Body of pancreas (tissue), 4 donors: Measurements from ENCODE around the gene MYO18B. TPM values are rescaled to one million over a fixed set of nuclear protein-coding genes. Genes with fewer than 3 reads are reported as not detected.

Experiments
- ATAC-seq: fragments of 150-250 bp; one replicate; pipeline ENCODE4 v1.9.1; 2016
- DNase-seq, 4 donors: peaks; one replicate each; pipeline ENCODE4 v3.0.0-alpha.2; 2019
- H3K27ac ChIP-seq, 4 donors: fragments of 200-600 bp; sonication (generic); 1 replicate in 3 of 4; 2 replicates in 1 of 4; pipeline versions ENCODE4 v1.5.1 to v1.6.1; 2016 to 2019; ENCODE audit warnings: mild to moderate bottlenecking in 1 of 4, mixed read lengths in 1 of 4, moderate library complexity in 1 of 4
- H3K27me3 ChIP-seq, 2 donors: fragments of 200-600 bp; sonication (generic); one replicate each; pipeline ENCODE4 v1.6.0; 2016; ENCODE audit warnings: mild to moderate bottlenecking in 1 of 2
- H3K36me3 ChIP-seq, 2 donors: fragments of 200-600 bp; sonication (generic); replicated peaks in 1 of 2; 2 replicates each; pipeline ENCODE4 v1.5.1; 2016; ENCODE audit warnings: low read depth in 2 of 2; ENCODE audit not compliant: insufficient read depth in 1 of 2
- H3K4me1 ChIP-seq: fragments of 200-600 bp; sonication (generic); one replicate; pipeline ENCODE4 v1.6.0; 2016
- H3K4me3 ChIP-seq, 2 donors: fragments of 200-600 bp; sonication (generic); 1 replicate in 1 of 2; 2 replicates in 1 of 2; pipeline ENCODE4 v1.5.1; 2016 to 2019
- H3K9me3 ChIP-seq, 3 donors: fragments of 200-600 bp; sonication (generic); 1 replicate in 2 of 3; 2 replicates in 1 of 3; pipeline ENCODE4 v1.5.1; 2016
- POLR2A ChIP-seq, 3 donors: fragments of 450-650 bp; IDR thresholded peaks; one replicate each; pipeline ENCODE4 v1.6.1; 2016; ENCODE audit warnings: antibody characterized with exemption in 3 of 3, mild to moderate bottlenecking in 2 of 3
- WGBS, 2 donors: methylation state at CpG; one replicate each; pipeline ENCODE4 v1.1.5; 2017; 5-methylcytosine and 5-hydroxymethylcytosine counted together
- intact Hi-C: fragments of 100-400 bp; cut with DNase I; formaldehyde crosslinking; loops from one replicate; pipeline ENCODE4 v1.15.1; 2023
- total RNA-seq, 2 donors: library from RNA; depleted of rRNA; stranded (reverse); fragments of >200 nt; gene quantifications; one replicate each; pipeline ENCODE4 v1.1.0, GENCODE V29; 2016
- TF ChIP-seq, protein P1 (sequence below), 7 experiments: fragments of 450-650 bp in 4 of 7; fragments of 200-600 bp in 3 of 7; sonication (generic) in 3 of 7; IDR thresholded peaks; one replicate each; pipeline ENCODE4 v1.5.1; 2016 to 2019; ENCODE audit warnings: antibody characterized with exemption in 7 of 7

Gene MYO18B
- total RNA-seq, 2 donors from 2014 or later = 1.3 TPM; not detected in 1

DNA sequence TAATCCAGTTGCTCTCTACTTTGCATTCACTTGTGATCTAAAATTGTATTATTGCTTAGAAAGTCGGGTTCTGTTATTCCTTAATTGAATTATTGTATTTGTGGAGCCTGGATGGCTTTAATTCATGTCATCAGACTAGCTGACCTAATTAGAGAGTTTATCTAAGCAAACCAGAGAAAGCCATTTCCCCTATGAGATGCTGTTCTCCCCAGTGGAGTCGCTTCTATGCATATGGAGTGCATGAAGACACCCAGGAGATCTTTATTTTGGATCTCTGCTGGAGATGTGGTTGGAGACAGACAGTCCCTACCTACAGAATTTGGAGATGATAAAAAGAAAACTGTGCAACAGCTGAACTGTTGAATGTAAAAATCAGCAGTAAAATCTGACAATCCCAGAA is 45.2 kb upstream of the MYO18B start:
- ATAC-seq (no peak), DNase-seq (no peak)
- Histone ChIP-seq H3K27ac (no peak overlapping the region), H3K9me3 (no peaks in the 10 kb centered on the region), H3K27me3 (no peaks in the 10 kb centered on the region), H3K4me1 (no peaks in the 10 kb centered on the region), H3K4me3 (no peak overlapping the region), H3K36me3 (peaks cover 0 to 2% of the 10 kb centered on the region in 2 donors)
- no peak for TF ChIP-seq POLR2A (IDR thresholded peaks at IDR 0.05)
- TF ChIP-seq, protein P1, sequence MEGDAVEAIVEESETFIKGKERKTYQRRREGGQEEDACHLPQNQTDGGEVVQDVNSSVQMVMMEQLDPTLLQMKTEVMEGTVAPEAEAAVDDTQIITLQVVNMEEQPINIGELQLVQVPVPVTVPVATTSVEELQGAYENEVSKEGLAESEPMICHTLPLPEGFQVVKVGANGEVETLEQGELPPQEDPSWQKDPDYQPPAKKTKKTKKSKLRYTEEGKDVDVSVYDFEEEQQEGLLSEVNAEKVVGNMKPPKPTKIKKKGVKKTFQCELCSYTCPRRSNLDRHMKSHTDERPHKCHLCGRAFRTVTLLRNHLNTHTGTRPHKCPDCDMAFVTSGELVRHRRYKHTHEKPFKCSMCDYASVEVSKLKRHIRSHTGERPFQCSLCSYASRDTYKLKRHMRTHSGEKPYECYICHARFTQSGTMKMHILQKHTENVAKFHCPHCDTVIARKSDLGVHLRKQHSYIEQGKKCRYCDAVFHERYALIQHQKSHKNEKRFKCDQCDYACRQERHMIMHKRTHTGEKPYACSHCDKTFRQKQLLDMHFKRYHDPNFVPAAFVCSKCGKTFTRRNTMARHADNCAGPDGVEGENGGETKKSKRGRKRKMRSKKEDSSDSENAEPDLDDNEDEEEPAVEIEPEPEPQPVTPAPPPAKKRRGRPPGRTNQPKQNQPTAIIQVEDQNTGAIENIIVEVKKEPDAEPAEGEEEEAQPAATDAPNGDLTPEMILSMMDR (IDR thresholded peaks at IDR 0.05) = no peak
- intact Hi-C loops = no loop called here
- WGBS, 2 donors = 71 to 87% methylated on average over 2 of the region's 2 CpGs

DNA sequence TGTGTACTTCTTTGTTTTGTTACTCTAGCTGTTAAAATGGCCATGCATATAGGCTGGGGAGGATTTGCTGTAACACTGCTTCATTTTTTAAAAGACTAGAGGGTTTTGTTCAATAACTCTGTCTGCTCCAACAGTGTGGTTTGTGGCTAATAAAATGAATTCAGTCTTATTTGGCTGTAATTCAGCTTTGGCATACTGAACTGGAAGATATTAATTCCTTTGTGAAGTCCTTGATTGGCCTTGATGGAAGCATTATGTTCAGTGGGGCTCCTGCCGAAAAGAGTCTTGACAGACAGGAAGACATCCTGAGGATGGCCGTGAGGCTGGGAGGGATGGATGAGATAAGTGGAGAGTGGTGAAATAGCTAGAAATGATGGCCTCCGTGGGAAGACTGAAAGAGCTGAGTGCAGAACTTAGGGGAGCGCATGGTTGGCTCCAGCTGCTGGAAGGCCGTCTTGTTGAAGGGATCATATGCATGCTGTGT is 44.8 kb upstream of the MYO18B start:
- intact Hi-C loops = no loop called here
- ATAC-seq (no peak), DNase-seq (no peak)
- H3K4me1 ChIP-seq = no peaks in the 10 kb centered on the region
- 79 to 80% methylated on average over 5 of the region's 5 CpGs for WGBS, 2 donors
- H3K9me3 ChIP-seq = no peaks in the 10 kb centered on the region
- no peak for TF ChIP-seq POLR2A (IDR thresholded peaks at IDR 0.05)
- TF ChIP-seq, protein P1 (IDR thresholded peaks at IDR 0.05) = no peak
- H3K27me3 ChIP-seq = no peaks in the 10 kb centered on the region
- H3K4me3 ChIP-seq = no peak overlapping the region
- peaks cover 0 to 2% of the 10 kb centered on the region in 2 donors for H3K36me3 ChIP-seq
- H3K27ac ChIP-seq = no peak overlapping the region

DNA sequence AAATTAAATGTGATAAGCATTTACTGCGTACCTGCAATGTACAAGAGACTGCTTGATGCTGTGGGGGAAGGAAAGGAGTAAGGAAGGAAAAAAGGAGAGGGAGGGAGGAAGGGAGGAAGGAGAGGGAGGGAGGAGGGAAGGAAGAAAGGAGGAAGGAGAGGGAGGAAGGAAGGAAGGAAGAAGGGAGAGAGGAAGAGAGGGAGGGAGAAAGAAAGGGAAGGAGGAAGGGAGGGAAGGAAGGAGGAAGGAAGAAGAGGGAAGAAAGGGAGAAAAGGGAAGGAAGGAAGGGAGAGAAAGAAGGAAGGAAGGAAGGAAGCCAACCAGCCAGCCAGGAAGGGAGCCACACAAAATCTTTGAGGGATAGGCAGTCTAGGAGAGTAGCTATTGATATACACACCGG is 44.0 kb upstream of the MYO18B start:
- TF ChIP-seq, protein P1 (IDR thresholded peaks at IDR 0.05) = no peak
- no peaks in the 10 kb centered on the region for H3K9me3 ChIP-seq
- no peak for DNase-seq
- no peaks in the 10 kb centered on the region for H3K27me3 ChIP-seq
- 86 to 94% methylated on average over 2 of the region's 2 CpGs for WGBS, 2 donors
- no peak overlapping the region for H3K27ac ChIP-seq
- H3K4me1 ChIP-seq = no peaks in the 10 kb centered on the region
- no peak for ATAC-seq
- peaks cover 0 to 2% of the 10 kb centered on the region in 2 donors for H3K36me3 ChIP-seq
- H3K4me3 ChIP-seq = no peak overlapping the region
- intact Hi-C loops = no loop called here

DNA sequence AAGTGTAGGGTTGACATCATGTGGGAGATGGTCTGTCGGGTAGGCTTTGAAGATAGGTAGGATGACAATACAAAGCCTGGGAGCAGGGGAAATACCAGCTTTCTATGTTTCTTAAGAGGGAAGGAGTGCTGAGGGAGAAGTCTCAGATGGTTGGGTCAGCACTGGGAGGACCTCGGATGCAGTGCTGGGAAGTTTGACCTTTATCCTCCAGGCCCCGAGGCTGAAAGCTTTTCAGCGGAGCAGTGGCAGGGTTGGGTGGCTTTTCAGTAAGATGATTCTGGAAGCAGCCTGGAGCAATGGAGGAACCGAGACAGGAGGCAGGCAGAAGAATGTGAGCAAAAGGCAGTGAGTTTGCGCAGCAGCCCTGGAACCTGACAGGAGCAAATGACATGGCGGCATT is 43.5 kb upstream of the MYO18B start:
- no peak for ATAC-seq
- no peaks in the 10 kb centered on the region for H3K9me3 ChIP-seq
- 82 to 89% methylated on average over 7 of the region's 7 CpGs for WGBS, 2 donors
- no peaks in the 10 kb centered on the region for H3K4me1 ChIP-seq
- no peak overlapping the region for H3K4me3 ChIP-seq
- H3K27me3 ChIP-seq = no peaks in the 10 kb centered on the region
- peaks cover 0 to 2% of the 10 kb centered on the region in 2 donors for H3K36me3 ChIP-seq
- intact Hi-C loops = no loop called here
- no peak for TF ChIP-seq POLR2A (IDR thresholded peaks at IDR 0.05)
- TF ChIP-seq, protein P1 (IDR thresholded peaks at IDR 0.05) = no peak
- no peak for DNase-seq
- H3K27ac ChIP-seq = no peak overlapping the region

DNA sequence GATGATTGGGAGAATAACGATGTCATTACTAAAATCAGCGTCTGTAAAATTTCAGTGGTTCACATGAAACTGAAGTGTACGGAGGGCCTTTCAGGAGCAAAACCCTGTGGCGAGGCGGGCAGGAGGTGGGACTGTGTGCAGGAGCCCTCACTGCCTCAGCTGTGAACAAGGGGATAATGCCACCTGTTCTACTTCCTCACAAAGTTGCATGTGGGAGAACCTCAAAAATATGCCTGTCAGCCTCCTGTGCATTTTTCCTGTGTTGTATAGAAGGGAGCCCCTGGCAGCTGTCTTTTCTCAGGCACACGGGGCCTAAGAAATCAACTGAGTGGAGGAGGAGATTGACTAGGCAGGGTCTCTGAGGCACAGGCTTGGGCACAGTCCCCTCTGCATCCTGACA is 43.0 kb upstream of the MYO18B start:
- DNase-seq (no peak), ATAC-seq (no peak)
- Histone ChIP-seq H3K9me3 (no peaks in the 10 kb centered on the region), H3K4me1 (no peaks in the 10 kb centered on the region), H3K36me3 (peaks cover 0 to 2% of the 10 kb centered on the region in 2 donors), H3K4me3 (no peak overlapping the region), H3K27ac (no peak overlapping the region), H3K27me3 (no peaks in the 10 kb centered on the region)
- 79 to 83% methylated on average over 6 of the region's 6 CpGs for WGBS, 2 donors
- intact Hi-C loops = no loop called here
- TF ChIP-seq, protein P1 (IDR thresholded peaks at IDR 0.05) = no peak
- TF ChIP-seq POLR2A (IDR thresholded peaks at IDR 0.05) = no peak
